H9 (cell line): ENCODE measurements around the gene ARHGEF6. TPM values are rescaled to one million over a fixed set of nuclear protein-coding genes. Genes with fewer than 3 reads are reported as not detected.

Source experiments
- DNase-seq: peaks from one replicate; pipeline ENCODE4 v3.0.0-alpha.2; 2017
- H2AFZ ChIP-seq: one replicate; pipeline ENCODE4 v1.6.1; 2013; ENCODE audit warnings: mild to moderate bottlenecking, low read length, control low read depth, moderate library complexity
- H2AK5ac ChIP-seq: 2 replicates; pipeline ENCODE4 v1.6.1; 2013; ENCODE audit warnings: low read length, control low read depth, mixed read lengths; ENCODE audit not compliant: insufficient read length
- H2BK120ac ChIP-seq: one replicate; pipeline ENCODE4 v1.6.1; 2013; ENCODE audit warnings: low read depth, mild to moderate bottlenecking, low read length, control low read depth, inconsistent platforms; ENCODE audit not compliant: poor library complexity, severe bottlenecking
- H2BK12ac ChIP-seq: 2 replicates; pipeline ENCODE4 v1.6.1; 2013; ENCODE audit warnings: low read length, control low read depth, mixed read lengths, low read depth; ENCODE audit not compliant: insufficient read length
- H2BK15ac ChIP-seq: 2 replicates; pipeline ENCODE4 v1.6.1; 2013; ENCODE audit warnings: low read depth, low read length, control low read depth
- H2BK20ac ChIP-seq: one replicate; pipeline ENCODE4 v1.6.1; 2013; ENCODE audit warnings: low read depth, mild to moderate bottlenecking, low read length, control low read depth, inconsistent platforms; ENCODE audit not compliant: poor library complexity, severe bottlenecking
- H2BK5ac ChIP-seq: 2 replicates; pipeline ENCODE4 v1.6.1; 2013; ENCODE audit warnings: low read length, control low read depth, mixed read lengths; ENCODE audit not compliant: insufficient read length
- H3K14ac ChIP-seq: 2 replicates; pipeline ENCODE4 v1.6.1; 2013; ENCODE audit warnings: low read length, control low read depth; ENCODE audit not compliant: insufficient read depth
- H3K18ac ChIP-seq: 2 replicates; pipeline ENCODE4 v1.6.1; 2013; ENCODE audit warnings: low read depth, mild to moderate bottlenecking, mixed read lengths, low read length, control low read depth; ENCODE audit not compliant: insufficient read length
- H3K23ac ChIP-seq: 2 replicates; pipeline ENCODE4 v1.6.1; 2013; ENCODE audit warnings: low read length, control low read depth, mixed read lengths, low read depth; ENCODE audit not compliant: insufficient read length
- H3K23me2 ChIP-seq: 2 replicates; pipeline ENCODE4 v1.6.1; 2013; ENCODE audit warnings: low read depth, mild to moderate bottlenecking, mixed read lengths, low read length, control low read depth; ENCODE audit not compliant: insufficient read length, poor library complexity, severe bottlenecking
- H3K27ac ChIP-seq: 2 replicates; pipeline ENCODE4 v1.5.1; 2013; ENCODE audit warnings: low read length, control low read depth, mixed read lengths, low read depth; ENCODE audit not compliant: insufficient read length
- H3K27me3 ChIP-seq: 2 replicates; pipeline ENCODE4 v1.6.1; 2013; ENCODE audit warnings: low read length, control low read depth, inconsistent platforms; ENCODE audit not compliant: insufficient read depth
- H3K4ac ChIP-seq: 2 replicates; pipeline ENCODE4 v1.6.1; 2013; ENCODE audit warnings: low read depth, mild to moderate bottlenecking, control low read depth, inconsistent platforms, low read length, moderate library complexity
- H3K4me1 ChIP-seq: 2 replicates; pipeline ENCODE4 v1.6.1; 2013; ENCODE audit warnings: low read length, control low read depth, inconsistent platforms; ENCODE audit not compliant: insufficient read depth
- H3K4me2 ChIP-seq: 2 replicates; pipeline ENCODE4 v1.6.1; 2013; ENCODE audit warnings: low read length, control low read depth, mixed read lengths; ENCODE audit not compliant: insufficient read length, insufficient read depth
- H3K56ac ChIP-seq: 2 replicates; pipeline ENCODE4 v1.6.1; 2013; ENCODE audit warnings: low read depth, mild to moderate bottlenecking, mixed read lengths, low read length, control low read depth; ENCODE audit not compliant: insufficient read length
- H3K79me1 ChIP-seq: 2 replicates; pipeline ENCODE4 v1.6.1; 2013; ENCODE audit warnings: low read depth, mild to moderate bottlenecking, moderate library complexity, low read length, control low read depth, inconsistent platforms; ENCODE audit not compliant: insufficient read depth, poor library complexity, severe bottlenecking
- H3K79me2 ChIP-seq: 2 replicates; pipeline ENCODE4 v1.6.1; 2013; ENCODE audit warnings: low read length, control low read depth, inconsistent platforms; ENCODE audit not compliant: insufficient read depth
- H3K9ac ChIP-seq: 2 replicates; pipeline ENCODE4 v1.6.1; 2013; ENCODE audit warnings: low read length, control low read depth, mixed read lengths; ENCODE audit not compliant: insufficient read length; ENCODE audit errors: extremely low read depth
- H3K9me3 ChIP-seq: one replicate; pipeline ENCODE4 v1.6.1; 2013; ENCODE audit warnings: low read depth, low read length, inconsistent platforms; ENCODE audit not compliant: control insufficient read depth
- H3T11ph ChIP-seq: one replicate; pipeline ENCODE4 v1.6.1; 2013; ENCODE audit warnings: mild to moderate bottlenecking, low read length, control low read depth, inconsistent platforms
- H4K20me1 ChIP-seq: one replicate; pipeline ENCODE4 v1.6.1; 2013; ENCODE audit not compliant: control insufficient read depth, insufficient read length, insufficient read depth
- H4K5ac ChIP-seq: 2 replicates; pipeline ENCODE4 v1.6.1; 2013; ENCODE audit warnings: low read depth, mild to moderate bottlenecking, mixed read lengths, low read length, control low read depth; ENCODE audit not compliant: insufficient read length
- H4K8ac ChIP-seq: replicated peaks from 2 replicates; pipeline ENCODE4 v1.6.1; 2013; ENCODE audit warnings: low read length, control low read depth, mixed read lengths, low read depth; ENCODE audit not compliant: insufficient read length
- H4K91ac ChIP-seq: 2 replicates; pipeline ENCODE4 v1.6.1; 2013; ENCODE audit warnings: low read depth, mild to moderate bottlenecking, moderate library complexity, mixed read lengths, low read length, control low read depth; ENCODE audit not compliant: insufficient read length
- H3K27ac Mint-ChIP-seq, 3 experiments: 2 replicates in 2 of 3; 3 replicates in 1 of 3; pipeline ENCODE4 v1.8.0; 2020 to 2021; ENCODE audit warnings: mixed read lengths in 3 of 3, mild to moderate bottlenecking in 1 of 3, moderate library complexity in 1 of 3
- H3K27me3 Mint-ChIP-seq: 2 replicates; pipeline ENCODE4 v1.8.0; 2021; ENCODE audit warnings: low read depth, mild to moderate bottlenecking, moderate library complexity, mixed read lengths
- H3K36me3 Mint-ChIP-seq, 3 experiments: 2 replicates in 2 of 3; 3 replicates in 1 of 3; pipeline ENCODE4 v1.8.0; 2020 to 2021; ENCODE audit warnings: low read depth in 3 of 3, mixed read lengths in 3 of 3; ENCODE audit not compliant: insufficient read depth in 1 of 3
- H3K4me1 Mint-ChIP-seq, 2 experiments: 2 replicates each; pipeline ENCODE4 v1.8.0; 2020; ENCODE audit warnings: mixed read lengths in 2 of 2
- H3K4me3 Mint-ChIP-seq, 2 experiments: 2 replicates in 1 of 2; 3 replicates in 1 of 2; pipeline ENCODE4 v1.8.0; 2020 to 2021; ENCODE audit warnings: mild to moderate bottlenecking in 2 of 2, mixed read lengths in 2 of 2, moderate library complexity in 1 of 2
- H3K9me3 Mint-ChIP-seq, 2 experiments: 2 replicates in 1 of 2; 3 replicates in 1 of 2; pipeline ENCODE4 v1.8.0; 2020; ENCODE audit warnings: mild to moderate bottlenecking in 2 of 2, mixed read lengths in 2 of 2, moderate library complexity in 1 of 2
- WGBS: extraction: QIAGEN DNeasy Blood & Tissue Kit; methylation state at CpG from one replicate; pipeline ENCODE4 v1.1.7; 2013; ENCODE audit warnings: missing lambda C conversion rate, low lambda C conversion rate, mixed read lengths; ENCODE audit not compliant: insufficient read length; ENCODE audit errors: extremely low coverage; 5-methylcytosine and 5-hydroxymethylcytosine counted together
- total RNA-seq: library from RNA; stranded (reverse); gene quantifications from 2 replicates; pipeline ENCODE4 v1.2.1, GENCODE V29; 2021
- TF ChIP-seq, protein P1 (sequence below): fragments of 200-600 bp; sonication (generic); conservative IDR thresholded peaks from 3 replicates; pipeline ENCODE4 v1.8.0; 2021; ENCODE audit warnings: antibody characterized with exemption, mild to moderate bottlenecking

ARHGEF6 gene
- total RNA-seq, 1 experiment from 2014 or later: 3.6 TPM

DNA sequence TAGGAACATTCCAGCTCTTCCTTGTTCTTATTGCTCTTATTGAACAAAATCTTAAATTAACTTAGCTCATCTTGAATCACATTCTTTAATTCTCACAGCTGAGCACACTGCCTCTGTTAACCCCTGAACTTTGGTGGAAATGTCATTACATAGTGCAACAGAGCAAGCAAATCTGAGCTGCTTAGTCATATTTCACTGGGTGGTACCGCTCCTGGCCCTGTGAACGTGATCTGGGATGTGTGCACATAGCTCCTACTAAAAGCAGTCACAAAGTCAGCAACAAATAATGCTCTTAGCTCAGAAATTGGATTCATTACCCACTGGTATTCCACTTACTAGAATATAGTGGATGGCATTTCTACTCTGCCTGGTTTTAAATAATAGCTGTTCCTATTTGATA lies 27.9 kb downstream of the ARHGEF6 start:
- Histone ChIP-seq H2AFZ (no peak overlapping the region), H4K91ac (no peak overlapping the region), H3K9ac (no peak overlapping the region), H4K8ac (no peak overlapping the region), H2AK5ac (no peak overlapping the region), H2BK15ac (no peak overlapping the region), H3K79me1 (no peaks in the 10 kb centered on the region), H3K14ac (no peak overlapping the region), H2BK12ac (no peak overlapping the region), H2BK20ac (no peak overlapping the region), H4K5ac (no peak overlapping the region), H3T11ph (no peak overlapping the region), H3K23ac (no peak overlapping the region), H2BK120ac (no peak overlapping the region), H3K27me3 (no peaks in the 10 kb centered on the region), H3K23me2 (no peaks in the 10 kb centered on the region), H3K56ac (no peak overlapping the region), H2BK5ac (no peak overlapping the region), H3K18ac (no peak overlapping the region), H3K9me3 (peaks cover 54% of the 10 kb centered on the region), H3K4me1 (peaks cover 2% of the 10 kb centered on the region; the same call in 1 of the 2 replicates), H4K20me1 (no peaks in the 10 kb centered on the region), H3K79me2 (no peaks in the 10 kb centered on the region), H3K4ac (no peak overlapping the region), H3K4me2 (no peak overlapping the region), H3K27ac (no peak overlapping the region)
- H3K9me3 Mint-ChIP-seq: peaks cover 55 to 60% of the 10 kb centered on the region in 2 experiments
- TF ChIP-seq, protein P1, sequence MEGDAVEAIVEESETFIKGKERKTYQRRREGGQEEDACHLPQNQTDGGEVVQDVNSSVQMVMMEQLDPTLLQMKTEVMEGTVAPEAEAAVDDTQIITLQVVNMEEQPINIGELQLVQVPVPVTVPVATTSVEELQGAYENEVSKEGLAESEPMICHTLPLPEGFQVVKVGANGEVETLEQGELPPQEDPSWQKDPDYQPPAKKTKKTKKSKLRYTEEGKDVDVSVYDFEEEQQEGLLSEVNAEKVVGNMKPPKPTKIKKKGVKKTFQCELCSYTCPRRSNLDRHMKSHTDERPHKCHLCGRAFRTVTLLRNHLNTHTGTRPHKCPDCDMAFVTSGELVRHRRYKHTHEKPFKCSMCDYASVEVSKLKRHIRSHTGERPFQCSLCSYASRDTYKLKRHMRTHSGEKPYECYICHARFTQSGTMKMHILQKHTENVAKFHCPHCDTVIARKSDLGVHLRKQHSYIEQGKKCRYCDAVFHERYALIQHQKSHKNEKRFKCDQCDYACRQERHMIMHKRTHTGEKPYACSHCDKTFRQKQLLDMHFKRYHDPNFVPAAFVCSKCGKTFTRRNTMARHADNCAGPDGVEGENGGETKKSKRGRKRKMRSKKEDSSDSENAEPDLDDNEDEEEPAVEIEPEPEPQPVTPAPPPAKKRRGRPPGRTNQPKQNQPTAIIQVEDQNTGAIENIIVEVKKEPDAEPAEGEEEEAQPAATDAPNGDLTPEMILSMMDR: no peak
- H3K4me1 Mint-ChIP-seq: peaks cover 10 to 12% of the 10 kb centered on the region in 2 experiments
- DNase-seq: no peak
- H3K4me3 Mint-ChIP-seq: no peak overlapping the region
- H3K27me3 Mint-ChIP-seq: no peaks in the 10 kb centered on the region
- H3K27ac Mint-ChIP-seq: no peak overlapping the region
- no CpG with 5 or more reads among the region's 2 CpGs for WGBS
- H3K36me3 Mint-ChIP-seq: no peaks in the 10 kb centered on the region; a peak in 2 of 7 replicates
